Urinary bladder (tissue), 4 donors: Measurements from ENCODE around the gene PGF. TPM values are rescaled to one million over a fixed set of nuclear protein-coding genes. Genes with fewer than 3 reads are reported as not detected.
A peak's percentile ranks its signal among the peaks of the same experiment; 100 is the strongest.
"Not testable (repeated sequence)": the region's sequence is repeated elsewhere in the genome, so short reads cannot be mapped to it uniquely, and the experiment has no call there.

Experiments
- DNase-seq: peaks from one replicate; pipeline ENCODE4 v3.0.0-alpha.2; 2015; ENCODE audit errors: extremely low spot score
- H3K27ac ChIP-seq: one replicate; pipeline ENCODE4 v1.5.1; 2013; ENCODE audit warnings: low read depth, mild to moderate bottlenecking, moderate library complexity
- H3K36me3 ChIP-seq: one replicate; pipeline ENCODE4 v1.6.1; 2013; ENCODE audit warnings: mild to moderate bottlenecking, moderate library complexity; ENCODE audit not compliant: insufficient read depth
- H3K4me1 ChIP-seq: one replicate; pipeline ENCODE4 v1.6.1; 2013; ENCODE audit warnings: mild to moderate bottlenecking, moderate library complexity; ENCODE audit not compliant: insufficient read depth
- H3K4me3 ChIP-seq: one replicate; pipeline ENCODE4 v1.5.1; 2013; ENCODE audit warnings: low read depth, low read length
- WGBS: extraction: QIAGEN DNeasy Blood & Tissue Kit; methylation state at CpG from one replicate; pipeline ENCODE4 v1.1.7; 2013; 5-methylcytosine and 5-hydroxymethylcytosine counted together
- polyA plus RNA-seq: library from polyadenylated mRNA; stranded (reverse); fragments of 200-250 nt; gene quantifications from one replicate; pipeline ENCODE4 v1.2.3, GENCODE V29; 2013
- total RNA-seq: library from RNA; depleted of rRNA; stranded (reverse); fragments of >200 nt; gene quantifications from one replicate; pipeline ENCODE4 v1.2.3, GENCODE V29; 2014
- donor health status: healthy with polysubstance abuse.
- donor health status: healthy.

PGF gene
- total and polyA plus RNA-seq, 2 donors: 7.3 to 18.7 TPM

GRCh38 chr14:74936731-74937130 is 18.7 kb downstream of the PGF start:
- no peak for DNase-seq
- Histone ChIP-seq H3K27ac (no peak overlapping the region), H3K4me3 (no peak overlapping the region), H3K36me3 (no peaks in the 10 kb centered on the region), H3K4me1 (no peaks in the 10 kb centered on the region)
- WGBS: 90% methylated on average over 8 of the region's 8 CpGs

GRCh38 chr14:74936151-74936550 is 19.2 kb downstream of the PGF start:
- DNase-seq: no peak
- Histone ChIP-seq H3K4me3 (no peak overlapping the region), H3K27ac (no peak overlapping the region), H3K36me3 (no peaks in the 10 kb centered on the region), H3K4me1 (no peaks in the 10 kb centered on the region)
- 97% methylated on average over 11 of the region's 11 CpGs for WGBS

GRCh38 chr14:74935360-74935680 is 20.1 kb downstream of the PGF start:
- Histone ChIP-seq H3K36me3 (no peaks in the 10 kb centered on the region), H3K4me3 (no peak overlapping the region), H3K4me1 (no peaks in the 10 kb centered on the region), H3K27ac (no peak overlapping the region)
- WGBS: 73% methylated on average over 9 of the region's 9 CpGs
- no peak for DNase-seq

DNA sequence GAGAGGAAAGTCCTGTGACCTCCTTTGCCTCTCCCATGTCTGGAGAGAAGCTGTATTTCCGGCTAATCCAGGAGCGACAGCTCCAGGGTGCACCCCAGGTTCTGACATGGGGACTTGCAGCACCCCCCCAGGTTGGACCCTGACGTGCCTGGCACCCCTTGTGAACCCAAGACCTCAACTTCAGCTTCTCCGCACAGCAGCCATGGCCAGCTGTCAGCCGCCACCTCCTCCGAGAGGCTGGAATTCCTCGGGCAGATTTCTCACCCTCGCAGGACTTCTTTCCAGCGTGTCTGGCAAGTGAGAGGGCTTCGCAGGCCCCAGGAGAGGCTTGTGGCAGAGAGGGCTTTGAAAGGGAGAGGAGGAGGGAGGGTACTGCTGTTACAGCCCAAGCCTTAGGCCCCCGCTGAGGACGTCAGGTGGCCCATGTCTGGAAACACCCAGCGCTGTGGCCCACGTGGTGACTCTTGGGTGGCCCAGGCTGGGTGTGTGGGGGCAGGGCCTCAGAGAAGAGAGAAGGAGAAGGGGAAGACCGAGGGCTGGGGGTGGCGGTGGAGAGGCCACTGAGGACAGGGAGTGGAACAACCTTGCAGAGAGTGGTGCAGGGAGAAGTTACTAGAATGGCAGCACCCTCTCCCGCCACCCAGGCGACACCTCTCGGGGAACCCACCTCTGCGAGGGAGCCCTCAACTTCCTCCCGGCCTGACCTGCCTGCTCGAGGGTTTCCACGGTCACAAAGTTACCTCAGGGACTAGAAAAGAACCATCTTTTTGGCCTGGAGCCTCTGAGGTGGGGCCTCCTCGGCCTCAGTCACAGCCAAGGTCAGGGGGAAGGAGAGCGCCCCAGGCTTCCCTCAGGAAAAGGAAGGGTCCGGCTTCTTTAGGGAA is 20.7 kb downstream of the PGF start:
- Histone ChIP-seq H3K27ac (peak overlapping the region; percentile 51), H3K36me3 (no peaks in the 10 kb centered on the region), H3K4me3 (no peak overlapping the region), H3K4me1 (no peaks in the 10 kb centered on the region)
- no peak for DNase-seq
- WGBS: 52% methylated on average over 26 of the region's 26 CpGs

DNA sequence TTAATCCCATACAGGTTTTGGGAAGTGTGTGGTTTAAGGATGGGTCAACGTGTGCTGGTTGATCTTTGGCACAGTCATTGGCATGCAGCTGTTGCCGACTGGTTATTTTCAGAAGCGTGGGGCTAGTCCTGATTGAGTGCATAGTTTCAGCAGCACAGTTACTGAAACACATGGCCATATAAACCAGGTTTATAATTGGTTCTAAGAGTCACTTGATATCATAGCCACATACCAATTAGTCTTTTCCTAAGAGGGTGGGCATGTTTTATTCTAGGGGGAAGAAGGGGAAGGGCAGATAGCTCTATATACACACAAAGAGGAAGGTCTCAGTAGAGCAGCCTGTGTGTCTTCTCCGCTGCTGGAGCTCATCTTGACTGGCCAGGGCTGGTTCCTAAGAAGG is 21.4 kb downstream of the PGF start:
- no peaks in the 10 kb centered on the region for H3K4me1 ChIP-seq
- WGBS: 46% methylated on average over 4 of the region's 4 CpGs
- no peak overlapping the region for H3K27ac ChIP-seq
- H3K36me3 ChIP-seq: no peaks in the 10 kb centered on the region
- H3K4me3 ChIP-seq: no peak overlapping the region
- DNase-seq: no peak

GRCh38 chr14:74932936-74933335 is 22.5 kb downstream of the PGF start:
- not testable (repeated sequence) for H3K4me1 ChIP-seq, DNase-seq, H3K4me3 ChIP-seq, H3K27ac ChIP-seq, H3K36me3 ChIP-seq
- WGBS: 70% methylated on average over 4 of the region's 4 CpGs

- 33% methylated on average over 6 of the region's 6 CpGs for WGBS
- Histone ChIP-seq H3K27ac (no peak overlapping the region), H3K4me1 (no peaks in the 10 kb centered on the region), H3K36me3 (no peaks in the 10 kb centered on the region), H3K4me3 (no peak overlapping the region)
- no peak for DNase-seq
These were observed 22.9 kb downstream of the PGF start for GRCh38 chr14:74932401-74932901.

GRCh38 chr14:74931744-74932143 is 23.7 kb downstream of the PGF start:
- not testable (repeated sequence) for H3K27ac ChIP-seq, H3K4me1 ChIP-seq, DNase-seq, H3K4me3 ChIP-seq, H3K36me3 ChIP-seq
- 85% methylated on average over 9 of the region's 9 CpGs for WGBS

DNA sequence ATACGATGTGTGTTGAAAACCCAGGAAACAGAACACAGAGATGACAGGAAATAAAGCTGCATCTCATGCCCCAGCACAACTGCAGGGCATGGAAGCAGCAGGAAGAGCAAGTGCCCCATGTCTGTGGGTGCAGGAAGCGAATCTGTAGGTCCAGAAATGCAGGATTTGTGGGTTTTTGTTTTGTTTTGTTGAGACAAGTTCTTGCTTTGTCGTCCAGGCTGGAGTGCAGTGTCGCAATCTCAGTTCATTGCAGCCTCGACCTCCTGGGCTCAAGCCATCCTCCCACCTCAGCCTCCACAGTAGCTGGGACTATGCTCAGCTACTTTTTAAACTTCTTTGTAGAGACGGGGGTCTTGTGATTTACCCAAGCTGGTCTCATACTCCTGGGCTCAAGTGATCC is 26.2 kb downstream of the PGF start:
- 68% methylated on average over 6 of the region's 6 CpGs for WGBS
- Histone ChIP-seq H3K4me3 (no peak overlapping the region), H3K36me3 (no peaks in the 10 kb centered on the region), H3K27ac (no peak overlapping the region), H3K4me1 (no peaks in the 10 kb centered on the region)
- DNase-seq: no peak

DNA sequence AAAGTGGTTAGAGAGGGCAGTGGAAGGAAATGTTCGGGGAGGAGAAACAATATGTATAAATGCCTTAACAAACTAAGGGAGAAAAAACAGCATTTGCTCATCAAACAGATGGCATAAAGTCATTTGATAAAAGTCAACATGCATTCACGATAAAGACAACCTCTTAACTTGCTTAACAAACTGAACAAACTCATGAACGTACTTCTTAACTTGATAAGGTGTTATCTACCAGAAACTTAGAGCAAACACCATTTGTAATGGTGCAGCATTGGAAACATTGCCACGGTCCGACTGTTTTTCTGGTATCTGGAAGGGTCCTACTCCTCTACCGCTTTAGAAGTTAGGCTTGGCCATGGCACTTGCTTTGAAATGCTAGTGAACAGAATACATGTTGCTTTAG is 28.2 kb downstream of the PGF start:
- no peak for DNase-seq
- Histone ChIP-seq H3K36me3 (no peaks in the 10 kb centered on the region), H3K4me1 (no peaks in the 10 kb centered on the region), H3K4me3 (no peak overlapping the region), H3K27ac (no peak overlapping the region)
- 76% methylated on average over 6 of the region's 6 CpGs for WGBS

DNA sequence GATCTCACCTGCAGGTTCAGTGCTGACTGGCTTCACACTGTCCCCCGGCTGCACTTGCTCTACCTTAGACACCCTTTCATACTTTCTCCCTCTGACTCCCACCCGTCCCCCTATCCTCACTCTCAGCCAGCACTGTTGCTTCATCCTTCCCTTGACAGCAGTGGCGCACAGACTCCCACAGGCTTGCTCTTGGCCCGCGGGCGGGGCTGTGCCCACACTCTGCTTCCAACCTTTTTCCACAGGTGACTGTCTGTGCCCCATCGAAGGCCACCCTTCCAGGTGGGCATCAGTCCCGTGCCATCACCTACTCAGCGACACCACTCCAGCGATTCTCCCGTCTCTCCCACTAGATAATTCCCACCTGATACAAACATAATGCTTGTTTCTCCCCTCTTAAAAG is 31.3 kb downstream of the PGF start:
- H3K4me3 ChIP-seq: no peak overlapping the region
- 84% methylated on average over 11 of the region's 11 CpGs for WGBS

GRCh38 chr14:74922752-74923401 is 32.5 kb downstream of the PGF start, which contains the start of gene RPS6KL1:
TSS of gene RPS6KL1 (minus strand) at chr14:74923260. CDS start at chr14:74921541, 1,719 bp downstream.
- Histone ChIP-seq H3K4me3 (peak within 1 kb of the TSS; percentile 23), H3K36me3 (no peaks in the 10 kb centered on the region), H3K27ac (no peak within 1 kb of the TSS), H3K4me1 (no peaks in the 10 kb centered on the region)
- peak; percentile 45 for DNase-seq
- 5% methylated on average over 51 of the region's 51 CpGs for WGBS

More for the DNA sequence above, 31.3 kb downstream of the PGF start:
- DNase-seq: no peak
- H3K36me3 ChIP-seq: no peaks in the 10 kb centered on the region
- no peaks in the 10 kb centered on the region for H3K4me1 ChIP-seq
- no peak overlapping the region for H3K27ac ChIP-seq

DNA sequence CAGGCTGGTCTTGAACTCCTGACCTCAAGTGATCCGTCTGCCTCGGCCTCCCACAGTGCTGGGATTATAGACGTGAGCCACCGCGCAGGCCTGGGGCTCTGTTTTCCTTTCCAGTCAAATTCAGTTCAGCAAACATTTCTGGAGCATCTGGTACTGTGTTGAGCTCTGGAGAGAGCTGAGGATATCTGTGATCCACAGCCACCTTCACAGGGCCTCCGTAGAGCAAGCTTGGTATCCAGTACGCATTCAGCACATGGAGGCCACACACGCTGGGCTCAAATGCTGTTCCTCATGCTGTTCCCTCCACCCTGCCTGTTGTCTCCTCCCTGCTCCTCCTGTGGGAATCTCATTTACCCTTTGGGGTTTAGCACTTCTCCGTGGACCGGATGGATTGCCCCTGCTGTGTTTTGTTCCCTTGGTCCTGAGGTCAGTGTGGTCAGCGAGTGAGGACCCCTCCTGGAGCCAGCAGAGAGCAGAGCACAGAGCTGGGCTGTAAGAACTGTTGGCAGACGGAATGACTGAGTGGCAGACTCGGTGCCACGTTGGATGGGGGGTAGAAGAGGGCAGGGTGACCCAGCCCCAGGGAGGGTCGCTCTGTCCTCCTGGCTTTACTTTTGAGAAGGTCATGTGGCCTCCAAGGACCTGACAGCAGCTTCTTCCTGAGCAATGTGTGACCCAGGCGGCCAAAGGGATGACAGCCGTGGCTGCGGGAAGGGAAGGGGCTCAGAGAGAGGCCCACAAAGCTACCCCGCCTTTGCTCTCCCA is 33.2 kb downstream of the PGF start:
- Histone ChIP-seq H3K4me1 (no peaks in the 10 kb centered on the region), H3K36me3 (no peaks in the 10 kb centered on the region), H3K27ac (no peak overlapping the region), H3K4me3 (no peak overlapping the region)
- no peak for DNase-seq
- 77% methylated on average over 19 of the region's 19 CpGs for WGBS
